ENCODE results near the gene NR2F2. TPM values are rescaled to one million over a fixed set of nuclear protein-coding genes. Genes with fewer than 3 reads are reported as not detected.
A peak's percentile ranks its signal among the peaks of the same experiment; 100 is the strongest.

NR2F2 gene
- total and polyA plus RNA-seq, 2 of the 13 experiments (the other 11 are each of a cell fraction or from before 2014, with no cell fraction given): 3.5 to 4.7 TPM

- TF ChIP-seq HIC2 (CRISPR knock-in tag; IDR thresholded peaks at IDR 0.05; ENCODE audit: low read depth) (no peak), ARID5B (CRISPR knock-in tag; IDR thresholded peaks at IDR 0.05) (peak; percentile 75), ZKSCAN8 (CRISPR knock-in tag; IDR thresholded peaks at IDR 0.05; ENCODE audit: borderline replicate concordance) (no peak; the same call in 1 of the 2 replicates), MED8 (CRISPR knock-in tag; IDR thresholded peaks at IDR 0.05; ENCODE audit: insufficient replicate concordance) (no peak), ADNP (CRISPR knock-in tag; IDR thresholded peaks at IDR 0.05) (no peak), HMGXB4 (CRISPR knock-in tag; IDR thresholded peaks at IDR 0.05; ENCODE audit: borderline replicate concordance in 1 of 2, low read depth in 1 of 2) (peak; percentile 95 to 97), ZNF225 (CRISPR knock-in tag; IDR thresholded peaks at IDR 0.05) (peak; percentile 51; the same call in 1 of the 2 replicates), MXD4 (CRISPR knock-in tag; IDR thresholded peaks at IDR 0.05) (peak; percentile 79), TSC22D2 (CRISPR knock-in tag; IDR thresholded peaks at IDR 0.05; ENCODE audit: borderline replicate concordance) (0 out of 2 replicates have a peak, but pooled peaks have one; percentile 29), ZNF383 (CRISPR knock-in tag; IDR thresholded peaks at IDR 0.05; ENCODE audit: borderline replicate concordance) (no peak), ZMAT3 (CRISPR knock-in tag; conservative IDR thresholded peaks at IDR 0.05) (no peak), ZSCAN5A (CRISPR knock-in tag; IDR thresholded peaks at IDR 0.05; ENCODE audit: borderline replicate concordance) (no peak), ZFP1 (CRISPR knock-in tag; IDR thresholded peaks at IDR 0.05) (no peak), STAT5B (CRISPR knock-in tag; IDR thresholded peaks at IDR 0.05) (no peak), ZNF430 (CRISPR knock-in tag; IDR thresholded peaks at IDR 0.05) (peak; percentile 77; the same call in 1 of the 2 replicates), ATF1 (CRISPR knock-in tag; IDR thresholded peaks at IDR 0.05) (peak; percentile 68), ZNF572 (CRISPR knock-in tag; IDR thresholded peaks at IDR 0.05) (no peak)
These were observed 26.3 kb downstream of the NR2F2 start (continued) for GRCh38 chr15:96356494-96357455.
